GM12872 (cell line): ENCODE data around the gene NME7.

ENCODE experiments used
- TF ChIP-seq, protein P1 (sequence below): IDR thresholded peaks from 3 replicates; pipeline ENCODE4 v1.5.1; 2011; ENCODE audit warnings: low read depth, mild to moderate bottlenecking, low read length, moderate library complexity; ENCODE audit not compliant: insufficient read depth

The NME7 gene

GRCh38 chr1:169288011-169288414 is 79.6 kb downstream of the NME7 start:
- TF ChIP-seq, protein P1, sequence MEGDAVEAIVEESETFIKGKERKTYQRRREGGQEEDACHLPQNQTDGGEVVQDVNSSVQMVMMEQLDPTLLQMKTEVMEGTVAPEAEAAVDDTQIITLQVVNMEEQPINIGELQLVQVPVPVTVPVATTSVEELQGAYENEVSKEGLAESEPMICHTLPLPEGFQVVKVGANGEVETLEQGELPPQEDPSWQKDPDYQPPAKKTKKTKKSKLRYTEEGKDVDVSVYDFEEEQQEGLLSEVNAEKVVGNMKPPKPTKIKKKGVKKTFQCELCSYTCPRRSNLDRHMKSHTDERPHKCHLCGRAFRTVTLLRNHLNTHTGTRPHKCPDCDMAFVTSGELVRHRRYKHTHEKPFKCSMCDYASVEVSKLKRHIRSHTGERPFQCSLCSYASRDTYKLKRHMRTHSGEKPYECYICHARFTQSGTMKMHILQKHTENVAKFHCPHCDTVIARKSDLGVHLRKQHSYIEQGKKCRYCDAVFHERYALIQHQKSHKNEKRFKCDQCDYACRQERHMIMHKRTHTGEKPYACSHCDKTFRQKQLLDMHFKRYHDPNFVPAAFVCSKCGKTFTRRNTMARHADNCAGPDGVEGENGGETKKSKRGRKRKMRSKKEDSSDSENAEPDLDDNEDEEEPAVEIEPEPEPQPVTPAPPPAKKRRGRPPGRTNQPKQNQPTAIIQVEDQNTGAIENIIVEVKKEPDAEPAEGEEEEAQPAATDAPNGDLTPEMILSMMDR: no peak

DNA sequence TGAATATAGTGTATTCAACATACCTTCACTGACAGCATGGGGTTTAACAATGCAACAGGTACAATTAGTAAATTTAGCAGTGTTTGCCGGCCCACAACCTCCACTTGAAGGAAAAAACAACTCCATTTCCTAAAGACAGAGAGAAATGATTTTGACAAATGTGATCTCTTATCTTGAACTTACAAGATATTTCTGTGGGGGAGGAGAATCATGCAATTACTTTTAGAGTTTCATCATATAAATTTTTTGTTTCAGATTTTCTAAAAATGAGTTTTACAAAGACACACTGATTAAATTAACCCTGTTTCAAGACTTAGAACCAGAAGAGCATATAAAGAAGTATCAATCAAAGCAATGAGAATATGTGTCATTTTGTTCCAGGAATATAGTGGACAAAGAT is 80.3 kb downstream of the NME7 start:
- TF ChIP-seq, protein P1: no peak

DNA sequence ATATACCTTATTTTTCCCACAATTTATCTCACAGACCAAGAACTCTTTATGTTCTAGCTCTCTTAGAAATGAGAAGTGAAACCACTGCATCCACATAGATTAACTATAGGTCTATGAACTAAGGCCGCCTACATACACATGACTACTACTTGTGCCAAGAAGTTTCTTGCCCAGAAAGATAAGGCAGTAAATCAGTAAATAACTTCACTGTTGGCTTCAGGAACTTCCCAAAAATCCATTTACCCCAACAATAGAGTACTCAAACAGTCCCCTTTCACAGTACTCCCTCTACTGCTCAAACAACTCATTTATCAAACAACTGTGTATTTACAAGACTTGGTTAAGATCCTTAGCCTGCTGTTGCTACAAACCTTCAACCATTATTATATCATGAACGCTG is 96.5 kb downstream of the NME7 start:
- TF ChIP-seq, protein P1: 0 out of 3 replicates have a peak, but pooled peaks have one; percentile 11

- TF ChIP-seq, protein P1: no peak
Observed at GRCh38 chr1:169266133-169266532, 101.5 kb downstream of the NME7 start.

GRCh38 chr1:169263059-169263458 is 104.5 kb downstream of the NME7 start:
- TF ChIP-seq, protein P1: no peak

- TF ChIP-seq, protein P1: no peak
Observed at GRCh38 chr1:169261884-169262283, 105.7 kb downstream of the NME7 start.

GRCh38 chr1:169260478-169261151 is 107.0 kb downstream of the NME7 start:
- TF ChIP-seq, protein P1: no peak
